ENCODE results near the gene SMIM22.

SMIM22 gene, protein sequence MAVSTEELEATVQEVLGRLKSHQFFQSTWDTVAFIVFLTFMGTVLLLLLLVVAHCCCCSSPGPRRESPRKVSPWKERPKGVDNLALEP

GRCh38 chr16:4795181-4795827 lies at the start of gene SMIM22:
Gene SMIM22, plus strand, starts transcription at chr16:4795369. Its CDS starts 366 bp downstream, at chr16:4795735.
- peak; percentile 51 for DNase-seq

- no peak for DNase-seq
Measured at GRCh38 chr16:4746215-4746614, 49.0 kb upstream of the SMIM22 start.

DNA sequence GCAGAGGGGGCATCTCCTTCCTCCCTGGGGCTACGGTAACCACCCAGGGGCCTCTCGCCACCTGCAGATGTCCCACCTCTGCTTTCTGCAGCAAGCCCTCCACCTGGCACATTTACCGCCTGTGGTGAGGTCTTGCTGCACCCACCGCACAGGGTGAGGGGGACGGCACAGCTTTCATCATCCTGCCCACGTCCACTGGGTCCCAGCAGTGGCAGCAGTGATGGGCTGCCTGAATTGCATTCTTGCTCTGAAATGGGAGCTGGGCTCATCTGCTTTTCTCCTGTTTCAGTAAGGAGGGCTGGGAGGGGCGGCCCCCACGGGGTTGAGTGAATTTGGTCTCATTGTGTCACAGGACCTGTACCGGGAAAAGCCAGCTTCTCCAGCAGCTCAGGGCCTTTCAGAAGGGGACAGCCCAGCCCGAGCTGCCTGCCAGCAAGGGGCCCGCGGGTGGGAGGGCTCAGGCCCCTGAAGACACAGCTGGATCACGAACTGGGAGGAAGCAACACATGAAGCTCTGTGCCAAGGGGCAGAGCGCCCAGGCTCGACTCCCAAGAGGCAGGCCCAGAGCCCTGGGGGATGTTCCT lies 48.1 kb upstream of the SMIM22 start:
- no peak for DNase-seq

GRCh38 chr16:4747906-4748681 lies 47.1 kb upstream of the SMIM22 start:
- no peak for DNase-seq

- DNase-seq = no peak
Measured at GRCh38 chr16:4748682-4749411, 46.3 kb upstream of the SMIM22 start.

DNA sequence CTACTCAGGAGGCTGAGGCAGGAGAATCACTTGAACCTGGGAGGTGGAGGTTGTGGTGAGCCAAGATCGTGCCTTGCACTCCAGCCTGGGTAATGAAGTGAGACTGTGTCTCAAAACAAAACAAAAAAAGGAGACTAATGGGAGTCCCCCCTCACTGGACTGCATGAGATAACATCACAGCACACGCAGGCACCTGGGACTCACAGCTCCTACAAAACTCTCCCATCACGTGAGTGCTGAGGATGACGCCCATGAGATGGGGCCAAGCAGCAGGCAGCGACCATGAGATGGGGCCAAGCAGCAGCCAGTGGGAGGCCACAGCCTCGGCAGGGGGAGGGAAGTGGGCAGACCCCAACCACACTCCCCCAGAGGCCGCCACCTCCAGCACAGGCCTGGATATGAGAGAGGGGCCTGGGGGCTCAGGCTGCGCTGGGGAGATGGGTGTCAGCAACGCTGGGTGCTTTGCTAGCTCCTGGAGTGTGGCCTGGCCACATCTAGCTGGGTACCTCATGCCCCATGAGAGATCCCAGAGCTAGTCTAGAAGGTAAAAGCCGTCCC lies 45.4 kb upstream of the SMIM22 start:
- no peak for DNase-seq

DNA sequence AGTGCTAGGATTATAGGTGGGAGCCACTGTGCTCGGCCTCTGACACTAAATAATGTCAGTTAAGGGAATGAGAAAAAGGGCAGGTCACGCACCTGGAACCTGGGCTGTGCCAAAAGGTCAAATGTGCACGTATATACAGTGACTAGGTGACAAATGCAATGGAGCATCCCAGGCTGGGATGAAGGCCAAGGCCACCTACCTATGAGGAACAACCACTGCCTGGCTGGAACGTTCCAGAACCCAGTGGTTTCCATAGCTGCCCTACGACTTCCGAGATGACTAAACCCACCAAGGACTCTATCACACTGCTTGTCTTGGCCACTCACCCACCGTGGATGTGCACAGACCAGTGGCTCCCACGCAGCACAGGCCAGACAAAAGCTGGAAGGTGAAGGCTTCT lies 44.3 kb upstream of the SMIM22 start:
- DNase-seq = no peak

DNA sequence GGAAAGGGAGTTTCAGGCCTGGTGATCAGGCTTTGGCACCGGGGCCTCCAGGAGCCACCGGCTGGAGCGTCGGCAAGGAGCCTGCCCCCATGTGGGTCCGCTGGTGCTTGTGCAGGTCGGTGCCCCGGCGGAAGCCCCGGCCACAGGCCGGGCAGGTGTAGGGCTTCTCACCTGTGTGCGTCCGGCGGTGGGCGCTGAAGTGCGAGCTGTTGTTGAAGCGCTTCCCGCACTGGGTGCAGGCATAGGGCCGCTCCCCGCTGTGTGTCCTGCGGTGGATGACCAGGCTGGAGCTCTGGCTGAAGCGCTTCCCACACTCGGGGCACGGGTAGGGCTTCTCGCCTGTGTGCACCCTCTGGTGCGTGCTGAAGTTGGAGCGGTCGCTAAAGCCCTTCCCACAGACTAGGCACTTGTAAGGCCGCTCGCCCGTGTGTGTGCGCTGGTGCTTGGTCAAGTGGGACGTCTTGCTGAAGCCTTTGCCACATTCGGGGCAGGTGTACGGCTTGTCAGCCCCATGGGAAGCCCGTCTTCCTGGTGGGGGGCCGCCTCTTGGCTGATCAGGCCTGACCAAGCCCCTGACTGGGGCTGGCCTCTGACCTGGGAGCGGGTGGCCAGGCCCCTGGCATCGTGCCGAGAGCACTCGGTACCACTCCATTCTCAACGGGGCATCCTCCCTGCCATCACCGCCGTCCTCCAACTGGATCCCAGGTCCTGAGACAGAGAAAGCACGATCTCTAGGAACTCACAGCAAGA lies 42.6 kb upstream of the SMIM22 start:
- no peak for DNase-seq

- DNase-seq = no peak
Measured at GRCh38 chr16:4753227-4753626, 41.9 kb upstream of the SMIM22 start.

DNA sequence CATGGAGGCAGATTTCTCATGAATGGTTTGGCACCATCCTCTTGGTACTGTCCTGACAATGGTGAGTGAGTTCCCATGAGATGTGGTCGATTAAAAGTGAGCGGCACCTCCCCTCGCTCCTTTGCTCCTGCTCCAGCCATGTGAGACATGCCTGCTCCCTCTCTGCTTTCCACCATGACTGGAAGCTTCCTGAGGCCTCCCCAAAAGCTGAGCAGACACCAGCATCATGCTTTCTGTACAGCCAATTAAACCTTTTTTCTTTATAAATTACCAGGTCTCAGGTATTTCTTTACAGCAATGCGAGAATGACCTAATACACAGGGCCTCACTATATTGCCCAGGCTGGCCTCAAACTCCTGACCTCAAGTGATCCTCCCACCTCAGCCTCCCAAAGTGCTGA lies 40.3 kb upstream of the SMIM22 start:
- DNase-seq = no peak

DNA sequence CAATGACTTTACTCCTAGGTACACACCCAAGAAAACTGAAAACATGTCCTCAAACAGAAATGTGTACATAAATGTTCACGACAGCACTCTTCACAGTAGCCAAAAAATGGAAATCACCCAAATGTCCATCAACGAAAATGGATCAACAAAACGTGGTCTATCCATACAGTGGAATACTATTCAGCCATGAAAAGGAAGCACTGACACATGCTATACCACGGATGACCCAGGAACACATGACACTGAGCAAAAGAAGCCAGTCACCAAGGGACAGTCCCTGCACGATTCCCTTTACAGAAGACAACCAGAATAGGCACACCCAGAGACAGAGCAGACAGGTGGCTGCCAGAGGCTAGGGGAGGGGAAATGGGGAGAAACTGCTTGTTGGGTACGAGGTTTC lies 39.5 kb upstream of the SMIM22 start:
- no peak for DNase-seq

- no peak for DNase-seq
Measured at GRCh38 chr16:4760221-4760910, 34.8 kb upstream of the SMIM22 start.

- no peak for DNase-seq
Measured at GRCh38 chr16:4762205-4762604, 33.0 kb upstream of the SMIM22 start.

DNA sequence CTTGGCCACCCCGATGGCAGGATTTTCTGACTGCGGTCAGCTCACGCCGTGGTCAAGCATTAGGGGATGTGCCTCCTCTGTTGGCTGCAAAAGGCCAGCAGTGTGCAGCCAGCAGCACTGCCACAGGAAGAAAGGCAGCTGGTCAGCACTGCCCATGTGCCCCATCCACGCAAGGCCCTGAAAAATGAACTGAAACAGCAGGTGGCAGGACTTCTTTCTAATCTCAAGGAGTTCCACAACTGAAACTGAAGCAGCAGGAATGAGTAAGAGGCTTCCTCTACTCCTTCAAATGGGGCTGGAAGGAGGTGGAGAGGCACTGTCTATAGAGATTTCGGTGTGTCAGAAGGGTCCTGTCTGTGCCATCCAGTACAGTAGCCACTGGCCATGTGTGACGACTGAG lies 31.4 kb upstream of the SMIM22 start:
- DNase-seq = no peak

GRCh38 chr16:4765511-4766474 lies 29.4 kb upstream of the SMIM22 start:
- no peak for DNase-seq

DNA sequence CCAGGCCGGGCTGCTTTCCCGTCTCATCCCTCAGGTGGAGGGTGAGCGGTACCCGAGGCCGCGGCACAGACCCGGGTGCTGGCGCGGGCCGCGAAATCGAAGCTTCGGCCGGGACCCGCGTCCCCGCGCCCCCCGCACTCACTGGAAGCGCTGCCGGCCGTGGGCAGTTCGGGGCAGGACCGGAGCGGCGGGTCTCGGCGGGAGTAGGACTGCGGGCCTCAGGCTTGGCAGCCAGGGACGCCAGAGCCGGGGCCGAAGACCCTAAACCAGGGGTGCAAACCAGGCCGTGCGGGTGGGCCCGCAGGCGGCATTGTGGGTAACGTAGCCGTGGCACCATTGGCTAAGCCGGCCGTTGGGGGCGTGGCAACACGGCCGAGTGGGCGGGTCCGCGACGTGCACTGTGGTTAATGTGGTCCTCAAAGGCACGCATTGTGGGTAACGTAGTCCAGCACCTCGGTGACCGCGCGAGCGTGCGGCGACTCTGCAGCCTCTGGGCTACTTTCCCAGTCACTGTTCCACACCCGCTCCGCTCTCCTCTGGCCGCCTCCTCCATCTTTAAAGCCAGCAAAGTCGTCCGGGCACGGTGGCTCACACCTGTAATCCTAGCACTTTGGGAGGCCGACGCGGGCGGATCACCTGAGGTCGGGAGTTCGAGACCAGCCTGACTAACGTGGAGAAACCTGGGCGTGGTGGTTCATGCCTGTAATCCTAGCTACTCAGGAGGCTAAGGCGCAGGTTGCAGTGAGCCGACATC lies 28.1 kb upstream of the SMIM22 start, which contains the start of gene ZNF500:
Gene ZNF500 (minus strand): TSS at position 288 of the 754 bp plus-strand sequence. CDS start 1,184 bp downstream, outside the sequence.
- peak; percentile 77 for DNase-seq

DNA sequence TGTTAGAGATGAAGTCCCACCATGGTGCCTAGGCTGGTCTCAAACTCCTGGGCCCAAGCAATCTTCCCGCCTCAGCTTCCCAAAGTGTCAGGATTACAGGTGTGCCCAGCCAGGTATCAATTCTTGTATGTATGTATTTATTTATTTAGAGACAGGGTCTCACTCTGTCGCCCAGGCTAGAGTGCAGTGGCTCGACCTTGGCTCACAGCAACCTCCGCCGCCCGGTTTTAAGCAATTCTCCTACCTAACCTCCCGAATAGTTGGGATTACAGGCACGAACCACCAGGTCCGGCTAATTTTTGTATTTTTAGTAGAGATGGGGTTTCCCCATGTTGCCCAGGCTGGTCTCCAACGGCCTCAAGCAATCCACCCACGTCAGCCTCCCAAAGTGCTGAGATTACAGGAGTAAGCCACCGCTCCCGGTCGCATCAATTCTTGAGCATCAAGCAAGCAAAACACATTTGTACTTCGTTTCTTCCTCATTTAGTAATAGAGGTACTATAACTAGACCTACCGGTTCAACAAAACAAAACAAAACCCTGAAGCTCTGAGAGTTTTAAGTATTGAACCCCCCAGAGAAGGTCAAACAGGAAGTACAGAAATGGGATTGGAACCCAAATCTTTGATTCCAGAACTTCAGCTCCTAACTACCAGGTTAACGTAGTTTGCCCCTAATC lies 27.2 kb upstream of the SMIM22 start:
- DNase-seq = peak; percentile 58

DNA sequence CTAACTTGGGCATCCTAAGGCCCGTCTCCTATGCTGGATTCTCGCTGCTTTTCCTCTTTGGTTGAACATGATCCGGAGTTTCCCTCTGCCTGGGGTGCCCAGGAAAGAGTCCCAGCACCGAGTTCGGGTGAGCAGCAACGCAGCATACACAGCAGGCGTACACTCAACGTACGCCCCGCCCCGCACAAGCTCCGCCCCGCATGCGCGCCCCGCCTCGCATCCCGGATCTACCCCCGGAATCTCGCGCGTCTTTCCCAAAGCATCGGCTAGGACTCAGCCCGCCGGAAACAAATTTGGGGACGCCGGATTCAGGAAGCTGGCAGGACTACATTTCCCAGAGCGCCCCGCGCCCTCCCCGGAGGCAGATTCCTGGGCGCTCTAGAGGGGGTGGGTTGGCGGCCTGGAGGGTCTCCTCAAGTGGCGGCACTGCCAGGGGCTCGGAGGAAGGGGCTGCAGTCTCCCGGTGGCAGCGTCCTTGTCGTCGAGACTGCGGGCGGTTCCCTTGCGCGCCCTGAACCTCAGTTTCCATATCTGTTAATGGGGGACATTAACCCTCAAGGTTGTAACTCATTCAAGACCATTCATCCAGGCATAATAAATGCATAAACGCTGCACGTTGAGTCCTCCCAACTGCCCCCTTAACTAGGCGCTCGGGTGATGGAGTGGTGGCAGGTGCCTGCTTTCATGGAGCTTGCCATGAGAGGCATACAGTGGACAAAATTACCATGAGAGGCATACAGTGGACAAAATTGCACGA lies 26.4 kb upstream of the SMIM22 start:
- peak; percentile 72 for DNase-seq

Measured in NCI-H510A treated with DMSO at 0.1 percent for 48 hours (cell line).